Measurements from ENCODE around the gene NLGN1.

NLGN1 gene

DNA sequence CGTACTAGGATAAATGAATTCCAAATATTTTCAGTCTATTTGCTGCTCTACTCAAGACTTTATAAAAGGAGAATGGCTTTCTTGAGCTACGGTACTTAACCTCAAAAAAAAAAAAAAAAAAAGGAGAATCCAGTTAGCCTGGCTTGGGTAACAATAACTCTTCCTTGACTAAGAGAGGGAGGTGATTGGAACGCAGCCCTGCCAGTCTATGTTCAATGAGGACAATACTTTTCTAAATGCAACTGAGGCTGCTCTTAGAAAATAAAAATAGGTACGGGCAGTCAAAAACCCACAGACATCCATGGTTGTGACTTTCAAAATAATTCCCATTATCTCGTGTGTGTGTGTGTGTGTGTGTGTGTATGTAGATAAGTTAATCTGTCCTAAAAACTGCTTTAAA lies 799.9 kb downstream of the NLGN1 start:
- DNase-seq (ENCODE audit: low read depth): no peak
- TF ChIP-seq, protein P1, sequence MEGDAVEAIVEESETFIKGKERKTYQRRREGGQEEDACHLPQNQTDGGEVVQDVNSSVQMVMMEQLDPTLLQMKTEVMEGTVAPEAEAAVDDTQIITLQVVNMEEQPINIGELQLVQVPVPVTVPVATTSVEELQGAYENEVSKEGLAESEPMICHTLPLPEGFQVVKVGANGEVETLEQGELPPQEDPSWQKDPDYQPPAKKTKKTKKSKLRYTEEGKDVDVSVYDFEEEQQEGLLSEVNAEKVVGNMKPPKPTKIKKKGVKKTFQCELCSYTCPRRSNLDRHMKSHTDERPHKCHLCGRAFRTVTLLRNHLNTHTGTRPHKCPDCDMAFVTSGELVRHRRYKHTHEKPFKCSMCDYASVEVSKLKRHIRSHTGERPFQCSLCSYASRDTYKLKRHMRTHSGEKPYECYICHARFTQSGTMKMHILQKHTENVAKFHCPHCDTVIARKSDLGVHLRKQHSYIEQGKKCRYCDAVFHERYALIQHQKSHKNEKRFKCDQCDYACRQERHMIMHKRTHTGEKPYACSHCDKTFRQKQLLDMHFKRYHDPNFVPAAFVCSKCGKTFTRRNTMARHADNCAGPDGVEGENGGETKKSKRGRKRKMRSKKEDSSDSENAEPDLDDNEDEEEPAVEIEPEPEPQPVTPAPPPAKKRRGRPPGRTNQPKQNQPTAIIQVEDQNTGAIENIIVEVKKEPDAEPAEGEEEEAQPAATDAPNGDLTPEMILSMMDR (IDR thresholded peaks at IDR 0.05; ENCODE audit: low read depth, low read length): no peak
- TF ChIP-seq, protein P2, sequence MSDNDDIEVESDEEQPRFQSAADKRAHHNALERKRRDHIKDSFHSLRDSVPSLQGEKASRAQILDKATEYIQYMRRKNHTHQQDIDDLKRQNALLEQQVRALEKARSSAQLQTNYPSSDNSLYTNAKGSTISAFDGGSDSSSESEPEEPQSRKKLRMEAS (IDR thresholded peaks at IDR 0.05; ENCODE audit: low read depth, low read length): no peak
- TF ChIP-seq POLR2A (IDR thresholded peaks at IDR 0.05; ENCODE audit: extremely low read depth, insufficient read length) (no peak), MYC (IDR thresholded peaks at IDR 0.05; ENCODE audit: low read depth, low read length) (no peak)
- no peak overlapping the region for H3K4me3 ChIP-seq (ENCODE audit: low read depth, low read length)

DNA sequence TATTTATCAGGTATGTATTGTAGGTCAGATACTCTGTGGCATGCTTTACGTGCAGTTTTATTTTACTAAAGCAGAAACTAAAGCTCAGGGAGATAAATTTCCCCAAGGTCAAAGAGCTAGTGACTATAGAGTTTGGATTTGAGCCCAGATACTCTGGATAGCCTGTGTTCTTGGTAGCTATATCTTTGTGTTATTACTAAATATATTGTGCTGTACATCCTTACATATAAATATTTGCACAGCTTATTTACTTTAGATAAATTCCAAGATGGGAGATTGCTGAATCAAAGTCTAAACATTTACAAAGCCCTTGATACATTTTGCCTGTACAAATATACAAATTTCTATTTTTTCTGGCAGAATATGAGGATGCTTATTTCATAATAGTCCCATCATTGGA lies 800.7 kb downstream of the NLGN1 start:
- TF ChIP-seq, protein P2 (IDR thresholded peaks at IDR 0.05; ENCODE audit: low read depth, low read length): no peak
- TF ChIP-seq POLR2A (IDR thresholded peaks at IDR 0.05; ENCODE audit: extremely low read depth, insufficient read length): no peak
- TF ChIP-seq, protein P1 (IDR thresholded peaks at IDR 0.05; ENCODE audit: low read depth, low read length): no peak
- no peak for TF ChIP-seq MYC (IDR thresholded peaks at IDR 0.05; ENCODE audit: low read depth, low read length)
- no peak overlapping the region for H3K4me3 ChIP-seq (ENCODE audit: low read depth, low read length)
- DNase-seq (ENCODE audit: low read depth): no peak

DNA sequence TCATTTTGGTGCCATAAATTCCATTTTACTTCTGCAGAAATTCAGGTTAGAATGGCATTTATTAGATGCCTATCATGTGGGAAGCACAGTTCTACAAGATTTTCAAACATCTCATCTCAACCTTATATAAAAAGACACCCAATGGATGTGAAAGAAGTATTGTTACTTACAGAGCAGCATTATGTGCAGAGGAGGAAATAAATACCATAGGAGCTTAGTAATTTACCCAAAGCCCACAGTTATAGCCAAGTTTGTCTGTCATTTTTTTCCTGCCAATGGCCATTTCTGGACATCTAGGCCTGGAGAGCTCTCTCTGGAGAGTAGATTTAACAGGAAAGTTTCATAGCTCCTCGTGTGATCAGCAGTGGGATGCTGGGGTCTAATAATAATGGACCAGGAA lies 802.2 kb downstream of the NLGN1 start:
- TF ChIP-seq, protein P1 (IDR thresholded peaks at IDR 0.05; ENCODE audit: low read depth, low read length): no peak
- TF ChIP-seq, protein P2 (IDR thresholded peaks at IDR 0.05; ENCODE audit: low read depth, low read length): no peak
- no peak for TF ChIP-seq MYC (IDR thresholded peaks at IDR 0.05; ENCODE audit: low read depth, low read length)
- TF ChIP-seq POLR2A (IDR thresholded peaks at IDR 0.05; ENCODE audit: extremely low read depth, insufficient read length): no peak
- no peak overlapping the region for H3K4me3 ChIP-seq (ENCODE audit: low read depth, low read length)
- no peak for DNase-seq (ENCODE audit: low read depth)

DNA sequence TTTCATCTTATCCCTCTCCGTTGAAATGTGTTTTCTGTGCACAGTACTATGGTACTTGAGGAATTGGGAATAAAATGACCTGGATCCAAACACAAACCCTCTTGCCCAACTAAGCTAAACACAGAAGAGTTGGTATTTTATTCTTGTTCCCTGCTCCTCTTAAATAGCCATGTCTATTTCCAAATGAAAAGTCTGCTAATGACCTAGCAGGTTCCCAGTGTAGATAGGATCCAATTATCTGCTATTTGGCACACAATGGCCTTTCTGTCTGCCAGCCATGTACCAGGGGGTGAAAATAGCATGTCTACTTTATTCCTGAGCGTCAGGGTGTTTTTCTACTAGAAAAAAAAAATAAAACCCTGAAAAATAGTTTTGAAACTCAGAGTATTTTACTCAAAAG lies 804.6 kb downstream of the NLGN1 start:
- TF ChIP-seq, protein P2 (IDR thresholded peaks at IDR 0.05; ENCODE audit: low read depth, low read length): no peak
- TF ChIP-seq, protein P1 (IDR thresholded peaks at IDR 0.05; ENCODE audit: low read depth, low read length): no peak
- H3K4me3 ChIP-seq (ENCODE audit: low read depth, low read length): no peak overlapping the region
- no peak for DNase-seq (ENCODE audit: low read depth)

DNA sequence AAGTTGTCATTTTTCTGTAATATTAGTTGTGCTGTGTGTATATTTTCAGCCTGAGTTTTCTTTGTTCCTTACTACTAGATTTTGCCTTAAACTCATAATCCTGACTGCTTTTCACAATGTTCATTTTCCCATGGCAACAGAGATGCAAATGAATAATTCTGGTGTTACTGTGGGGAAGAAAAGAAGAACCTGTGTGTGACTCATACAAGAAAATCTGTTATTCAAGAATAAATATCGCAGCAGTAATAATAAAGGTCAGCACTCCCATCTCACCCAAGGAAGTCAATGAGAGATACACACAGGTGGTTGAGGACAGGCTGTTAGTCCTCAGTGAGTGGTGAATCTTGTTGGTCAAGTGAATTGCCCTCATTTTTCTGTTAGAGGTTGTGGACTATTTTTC lies 805.0 kb downstream of the NLGN1 start:
- DNase-seq (ENCODE audit: low read depth): no peak
- TF ChIP-seq, protein P1 (IDR thresholded peaks at IDR 0.05; ENCODE audit: low read depth, low read length): no peak
- TF ChIP-seq POLR2A (IDR thresholded peaks at IDR 0.05; ENCODE audit: extremely low read depth, insufficient read length) (no peak), MYC (IDR thresholded peaks at IDR 0.05; ENCODE audit: low read depth, low read length) (no peak)
- TF ChIP-seq, protein P2 (IDR thresholded peaks at IDR 0.05; ENCODE audit: low read depth, low read length): no peak
- no peak overlapping the region for H3K4me3 ChIP-seq (ENCODE audit: low read depth, low read length)

DNA sequence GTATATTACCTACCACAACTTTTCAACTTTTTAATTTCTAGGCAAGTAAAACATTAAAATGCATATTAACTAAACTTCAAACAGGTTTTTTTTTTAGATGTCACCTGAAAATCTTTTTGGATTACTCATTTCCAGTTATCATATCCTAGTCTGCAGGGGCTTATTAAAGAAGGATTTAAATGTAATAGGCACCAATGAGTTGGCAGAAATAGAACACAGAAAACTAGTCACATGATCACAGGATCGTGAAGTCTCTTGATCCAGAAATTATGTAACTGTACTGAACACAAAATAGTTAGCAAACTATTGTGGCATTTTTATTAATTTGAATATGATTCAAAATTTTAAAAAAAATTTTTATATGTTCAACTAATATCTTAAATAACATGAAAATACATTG lies 807.2 kb downstream of the NLGN1 start:
- no peak for DNase-seq (ENCODE audit: low read depth)
- no peak overlapping the region for H3K4me3 ChIP-seq (ENCODE audit: low read depth, low read length)
- no peak for TF ChIP-seq MYC (IDR thresholded peaks at IDR 0.05; ENCODE audit: low read depth, low read length)
- TF ChIP-seq POLR2A (IDR thresholded peaks at IDR 0.05; ENCODE audit: extremely low read depth, insufficient read length): no peak
- TF ChIP-seq, protein P1 (IDR thresholded peaks at IDR 0.05; ENCODE audit: low read depth, low read length): no peak
- TF ChIP-seq, protein P2 (IDR thresholded peaks at IDR 0.05; ENCODE audit: low read depth, low read length): no peak

Measured in NB4 (cell line).